ENCODE results near the gene ERVW-1.

Gene ERVW-1

DNA sequence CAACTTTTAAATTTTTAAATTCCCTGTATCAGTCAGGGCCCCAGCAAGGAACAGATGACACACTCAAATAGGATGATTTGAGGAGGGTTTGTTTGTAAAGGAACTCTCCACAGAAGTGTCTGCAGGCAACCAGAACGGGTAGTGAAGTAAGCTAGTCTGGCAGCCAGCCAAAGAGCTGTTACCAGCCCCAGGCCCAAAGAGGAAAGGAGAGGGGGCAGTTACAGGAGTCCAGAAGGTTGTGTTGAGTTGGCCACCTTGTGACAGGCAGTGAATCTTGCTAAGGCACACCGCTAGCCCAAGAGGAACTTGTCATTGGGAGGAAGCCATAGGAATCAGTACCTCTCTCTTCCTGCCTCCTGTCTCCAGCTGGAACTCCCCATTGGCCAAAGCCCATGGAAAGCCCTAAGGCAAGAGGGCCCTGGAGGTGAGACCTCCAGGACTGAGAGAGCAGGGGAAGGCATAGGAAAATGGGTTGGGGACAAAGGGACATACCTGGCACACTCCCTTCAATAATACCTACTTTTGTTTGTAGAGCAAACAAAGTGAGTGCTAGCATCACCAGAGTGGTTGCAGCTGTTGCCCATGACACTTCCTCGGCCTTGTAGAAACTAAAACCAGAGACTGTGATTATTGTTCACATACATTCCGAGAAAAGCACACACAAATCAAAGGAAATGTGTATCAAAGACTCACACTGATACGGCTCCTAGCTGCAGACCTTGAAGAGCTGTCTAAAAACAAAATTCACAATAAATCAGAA, 55.9 kb downstream of the ERVW-1 start:
- H3K9me2 ChIP-seq (replicated peaks; ENCODE audit: insufficient read depth, low read length), result no peaks in the 10 kb centered on the region
- H3F3A ChIP-seq (ENCODE audit: insufficient read depth, low read length), result no peaks in the 10 kb centered on the region
- peak overlapping the region; percentile 46; the same call in 1 of the 2 replicates for H3K27ac ChIP-seq (ENCODE audit: low read length)
- H3K4me3 ChIP-seq (ENCODE audit: low read length), result no peak overlapping the region
- TF ChIP-seq, protein P1, sequence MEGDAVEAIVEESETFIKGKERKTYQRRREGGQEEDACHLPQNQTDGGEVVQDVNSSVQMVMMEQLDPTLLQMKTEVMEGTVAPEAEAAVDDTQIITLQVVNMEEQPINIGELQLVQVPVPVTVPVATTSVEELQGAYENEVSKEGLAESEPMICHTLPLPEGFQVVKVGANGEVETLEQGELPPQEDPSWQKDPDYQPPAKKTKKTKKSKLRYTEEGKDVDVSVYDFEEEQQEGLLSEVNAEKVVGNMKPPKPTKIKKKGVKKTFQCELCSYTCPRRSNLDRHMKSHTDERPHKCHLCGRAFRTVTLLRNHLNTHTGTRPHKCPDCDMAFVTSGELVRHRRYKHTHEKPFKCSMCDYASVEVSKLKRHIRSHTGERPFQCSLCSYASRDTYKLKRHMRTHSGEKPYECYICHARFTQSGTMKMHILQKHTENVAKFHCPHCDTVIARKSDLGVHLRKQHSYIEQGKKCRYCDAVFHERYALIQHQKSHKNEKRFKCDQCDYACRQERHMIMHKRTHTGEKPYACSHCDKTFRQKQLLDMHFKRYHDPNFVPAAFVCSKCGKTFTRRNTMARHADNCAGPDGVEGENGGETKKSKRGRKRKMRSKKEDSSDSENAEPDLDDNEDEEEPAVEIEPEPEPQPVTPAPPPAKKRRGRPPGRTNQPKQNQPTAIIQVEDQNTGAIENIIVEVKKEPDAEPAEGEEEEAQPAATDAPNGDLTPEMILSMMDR (IDR thresholded peaks at IDR 0.05; ENCODE audit: low read length), result no peak
- no peak for TF ChIP-seq EZH2 (optimal IDR thresholded peaks at IDR 0.05; ENCODE audit: low read depth, low read length)
- TF ChIP-seq EZH2phosphoT487 (IDR thresholded peaks at IDR 0.05; ENCODE audit: low read length), result no peak
- no peaks in the 10 kb centered on the region for H3K9me3 ChIP-seq (replicated peaks; ENCODE audit: insufficient read depth, low read length)
- H3K27me3 ChIP-seq (replicated peaks; ENCODE audit: insufficient read depth, low read length), result no peaks in the 10 kb centered on the region
- no peaks in the 10 kb centered on the region for H4K20me1 ChIP-seq (ENCODE audit: insufficient read depth, low read length)
- peaks cover 15% of the 10 kb centered on the region for H3K4me1 ChIP-seq (ENCODE audit: low read length)
- DNase-seq, result peak; percentile 31
- no peaks in the 10 kb centered on the region for H3K36me3 ChIP-seq (replicated peaks; ENCODE audit: insufficient read depth, low read length)
- no peaks in the 10 kb centered on the region for H3K79me2 ChIP-seq (ENCODE audit: low read length)
- peak overlapping the region; percentile 50 for H2AFZ ChIP-seq (ENCODE audit: low read length)
- no peak overlapping the region for H3K9ac ChIP-seq (ENCODE audit: low read length)
- H3K4me2 ChIP-seq (ENCODE audit: low read depth, low read length), result peak overlapping the region; percentile 13; the same call in 1 of the 2 replicates
